Thyroid gland (tissue), 4 donors: Measurements from ENCODE around the gene PDGFA. TPM values are rescaled to one million over a fixed set of nuclear protein-coding genes. Genes with fewer than 3 reads are reported as not detected.

Experiments used
- DNase-seq, 2 donors: peaks; one replicate each; pipeline ENCODE4 v3.0.0-alpha.2; 2019
- H3K27ac ChIP-seq, 3 donors: fragments of 200-600 bp; sonication (generic); 1 replicate in 2 of 3; 2 replicates in 1 of 3; pipeline ENCODE4 v1.5.1; 2016 to 2019; ENCODE audit warnings: mild to moderate bottlenecking in 1 of 3, moderate library complexity in 1 of 3
- H3K27me3 ChIP-seq: fragments of 200-600 bp; sonication (generic); one replicate; pipeline ENCODE4 v1.5.1; 2019
- H3K36me3 ChIP-seq, 2 donors: fragments of 200-600 bp; sonication (generic); one replicate each; pipeline ENCODE4 v1.5.1; 2016 to 2019
- H3K4me1 ChIP-seq, 2 donors: fragments of 200-600 bp; sonication (generic); one replicate each; pipeline ENCODE4 v1.5.1; 2017 to 2019
- H3K4me3 ChIP-seq, 3 donors: fragments of 200-600 bp; sonication (generic); replicated peaks in 1 of 3; 1 replicate in 2 of 3; 2 replicates in 1 of 3; pipeline ENCODE4 v1.5.1; 2016; ENCODE audit warnings: mild to moderate bottlenecking in 1 of 3
- H3K9me3 ChIP-seq: fragments of 200-600 bp; sonication (generic); one replicate; pipeline ENCODE4 v1.5.1; 2017
- CTCF ChIP-seq, 6 experiments: fragments of 200-600 bp in 3 of 6; fragments of 450-650 bp in 3 of 6; sonication (generic) in 3 of 6; IDR thresholded peaks; one replicate each; pipeline ENCODE4 v1.5.1; 2016 to 2019; ENCODE audit warnings: antibody characterized with exemption in 6 of 6, mild to moderate bottlenecking in 2 of 6, inconsistent platforms in 1 of 6, moderate library complexity in 1 of 6
- POLR2A ChIP-seq, 2 donors: fragments of 450-650 bp; IDR thresholded peaks; one replicate each; pipeline ENCODE4 v1.6.1; 2017; ENCODE audit warnings: antibody characterized with exemption in 2 of 2, mild to moderate bottlenecking in 2 of 2, moderate library complexity in 1 of 2
- WGBS, 2 donors: methylation state at CpG; one replicate each; pipeline ENCODE4 v1.1.5; 2017; 5-methylcytosine and 5-hydroxymethylcytosine counted together
- intact Hi-C: fragments of 100-400 bp; cut with DNase I; formaldehyde crosslinking; loops from one replicate; pipeline ENCODE4 v1.15.1; 2023
- total RNA-seq, 4 donors: library from RNA; depleted of rRNA; stranded (reverse); fragments of >200 nt; gene quantifications; one replicate each; pipeline ENCODE4 v1.2.3, GENCODE V29; 2016

PDGFA gene
- total RNA-seq, 4 donors from 2014 or later = 6.6 to 20.0 (median 10.8) TPM

GRCh38 chr7:453597-454306, 65.9 kb downstream of the PDGFA start:
- Histone ChIP-seq H3K4me3 (no peak overlapping the region), H3K27me3 (peaks cover 5% of the 10 kb centered on the region), H3K4me1 (peaks cover 0 to 6% of the 10 kb centered on the region in 2 donors), H3K27ac (no peak overlapping the region), H3K36me3 (no peaks in the 10 kb centered on the region), H3K9me3 (no peaks in the 10 kb centered on the region)
- DNase-seq = no peak
- intact Hi-C loops = no loop called here
- TF ChIP-seq CTCF (IDR thresholded peaks at IDR 0.05) (no peak), POLR2A (IDR thresholded peaks at IDR 0.05) (no peak)
- 93% methylated on average over 21 to 22 of the region's 27 CpGs for WGBS, 2 donors

- no peaks in the 10 kb centered on the region for H3K36me3 ChIP-seq
- intact Hi-C loops = no loop called here
- 12 to 64% methylated on average over 5 to 7 of the region's 21 CpGs for WGBS, 2 donors
- TF ChIP-seq CTCF (IDR thresholded peaks at IDR 0.05) (no peak), POLR2A (IDR thresholded peaks at IDR 0.05) (no peak)
- H3K9me3 ChIP-seq = no peaks in the 10 kb centered on the region
- peaks cover 0 to 6% of the 10 kb centered on the region in 2 donors for H3K4me1 ChIP-seq
- no peak for DNase-seq
- no peak overlapping the region for H3K4me3 ChIP-seq
- peaks cover 5% of the 10 kb centered on the region for H3K27me3 ChIP-seq
- peak overlapping the region in 1 of 3 donors; percentile 18 for H3K27ac ChIP-seq
These were observed 66.7 kb downstream of the PDGFA start for GRCh38 chr7:452791-453455.

- no peak overlapping the region for H3K4me3 ChIP-seq
- intact Hi-C loops = no loop called here
- no peaks in the 10 kb centered on the region for H3K36me3 ChIP-seq
- 28% methylated on average over 11 of the region's 30 CpGs; no CpG with 5 or more reads in 1 of the 2 donors for WGBS, 2 donors
- peak overlapping the region in 1 of 3 donors; percentile 18 for H3K27ac ChIP-seq
- TF ChIP-seq CTCF (IDR thresholded peaks at IDR 0.05) = no peak
- no peak for TF ChIP-seq POLR2A (IDR thresholded peaks at IDR 0.05)
- H3K27me3 ChIP-seq = peaks cover 5% of the 10 kb centered on the region
- peaks cover 0 to 6% of the 10 kb centered on the region in 2 donors for H3K4me1 ChIP-seq
- no peaks in the 10 kb centered on the region for H3K9me3 ChIP-seq
- no peak for DNase-seq
These were observed 67.4 kb downstream of the PDGFA start for GRCh38 chr7:452226-452751.

- Histone ChIP-seq H3K36me3 (no peaks in the 10 kb centered on the region), H3K4me3 (no peak overlapping the region), H3K27ac (no peak overlapping the region), H3K4me1 (peaks cover 0 to 6% of the 10 kb centered on the region in 2 donors), H3K9me3 (no peaks in the 10 kb centered on the region), H3K27me3 (peaks cover 5% of the 10 kb centered on the region)
- 64 to 80% methylated on average over 18 to 23 of the region's 24 CpGs for WGBS, 2 donors
- intact Hi-C loops = no loop called here
- no peak for TF ChIP-seq CTCF (IDR thresholded peaks at IDR 0.05)
- no peak for TF ChIP-seq POLR2A (IDR thresholded peaks at IDR 0.05)
- no peak for DNase-seq
These were observed 68.1 kb downstream of the PDGFA start for GRCh38 chr7:451255-452225.
